Activated naive CD4-positive, alpha-beta T cell treated with Interleukin-2 at 50 U/mL for 16 hours (primary cell): Measurements from ENCODE around the gene LGALS4.
"Not testable (repeated sequence)": the region's sequence is repeated elsewhere in the genome, so short reads cannot be mapped to it uniquely, and the experiment has no call there.

ENCODE experiments used
- DNase-seq: peaks from one replicate; pipeline ENCODE4 v3.0.0-alpha.2; 2020

LGALS4 gene

DNA sequence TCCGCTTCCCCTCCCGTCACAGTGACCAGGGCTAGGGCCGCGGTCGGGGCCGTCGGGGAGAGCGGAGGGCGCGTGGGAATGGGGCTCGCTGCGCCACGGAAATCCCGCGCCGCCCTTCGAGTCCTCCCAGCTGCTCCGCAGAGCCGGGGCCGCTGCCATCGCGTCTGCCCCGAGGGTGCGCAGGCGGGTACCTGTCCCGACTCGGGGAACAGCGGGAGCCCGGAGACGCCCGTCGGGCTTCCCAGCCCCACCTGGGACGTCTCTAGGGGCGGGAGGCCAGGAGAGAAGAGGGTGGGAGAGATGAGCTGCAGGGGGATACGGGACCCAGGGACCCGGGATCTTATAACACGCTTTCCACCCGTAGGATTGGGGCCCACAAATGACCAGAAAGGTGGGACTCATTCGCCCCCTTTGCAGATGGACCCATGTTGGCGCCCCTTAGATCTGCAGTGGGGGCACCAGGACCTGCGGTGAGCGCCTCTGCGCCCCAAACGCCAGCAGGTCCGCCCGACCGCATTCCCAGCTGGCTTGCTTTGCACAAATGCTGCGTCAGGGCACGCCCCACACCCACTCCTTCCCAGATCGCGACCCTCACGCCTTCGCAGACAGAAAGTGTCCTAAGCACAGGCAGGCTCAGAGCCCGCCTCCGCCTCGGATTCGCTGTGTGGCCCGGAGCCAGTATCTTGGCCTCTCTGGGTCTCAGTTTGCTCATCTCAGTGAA is 42.4 kb downstream of the LGALS4 start:
- not testable (repeated sequence) for DNase-seq

DNA sequence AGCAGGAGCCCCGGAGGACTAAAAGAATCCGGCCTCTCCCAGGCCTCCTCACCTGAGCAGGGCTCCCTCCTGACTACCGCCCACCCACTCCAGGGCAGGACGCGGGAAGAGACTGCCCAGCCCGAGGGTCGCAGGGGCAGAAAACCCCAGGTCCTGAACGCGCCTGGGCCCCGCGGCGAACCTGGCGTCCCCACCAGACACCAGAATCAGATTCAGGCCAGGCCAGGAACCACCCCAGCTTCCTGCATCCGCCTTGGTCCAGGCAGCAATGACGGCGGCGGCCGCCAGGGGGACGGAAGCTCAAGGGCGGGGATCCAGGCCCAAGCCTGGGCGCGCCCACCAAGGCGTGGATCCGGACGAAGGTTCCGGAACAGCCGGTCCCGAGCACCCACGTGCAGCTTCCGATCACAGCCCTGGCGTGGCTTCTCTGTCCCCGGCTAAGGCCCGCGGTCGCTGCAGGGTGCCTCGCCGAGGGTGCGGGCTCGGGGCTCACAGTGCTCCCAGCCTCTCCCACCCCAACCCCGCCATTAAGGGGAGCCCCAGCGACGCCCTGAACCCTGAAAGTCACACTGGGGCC is 43.0 kb downstream of the LGALS4 start:
- DNase-seq: peak; percentile 92

DNA sequence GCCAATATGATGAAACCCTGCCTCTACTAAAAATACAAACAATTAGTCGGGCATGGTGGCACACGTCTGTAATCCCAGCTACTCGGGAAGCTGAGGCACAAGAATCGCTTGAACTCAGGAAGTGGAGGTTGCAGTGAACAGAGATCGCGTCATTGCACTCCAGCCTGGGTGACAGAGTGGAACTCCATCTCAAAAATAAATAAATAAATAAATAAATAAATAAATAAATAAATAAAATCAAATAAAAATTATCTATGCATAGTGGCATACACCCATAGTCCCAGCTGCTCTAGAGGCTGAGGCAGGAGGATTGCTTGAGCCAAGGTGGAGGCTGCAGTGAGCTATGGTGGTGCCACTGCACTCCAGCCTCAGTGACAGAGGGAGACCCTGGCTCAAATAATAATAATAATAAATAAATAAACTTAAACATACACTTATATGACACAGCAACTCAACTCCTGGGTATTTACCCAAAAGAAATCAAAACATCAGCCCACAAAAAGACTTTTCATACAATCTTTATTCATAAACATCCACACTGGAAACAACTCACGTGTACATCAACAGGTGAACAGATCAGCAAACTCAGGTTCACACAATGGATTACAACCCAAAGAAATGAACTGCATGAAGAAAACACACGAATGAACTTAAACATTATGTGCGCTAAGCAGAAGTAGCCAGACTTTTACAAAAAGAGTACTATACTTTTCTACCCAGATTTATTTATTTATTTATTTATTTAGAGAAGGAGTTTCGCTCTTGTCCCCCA is 46.3 kb downstream of the LGALS4 start:
- DNase-seq: no peak

DNA sequence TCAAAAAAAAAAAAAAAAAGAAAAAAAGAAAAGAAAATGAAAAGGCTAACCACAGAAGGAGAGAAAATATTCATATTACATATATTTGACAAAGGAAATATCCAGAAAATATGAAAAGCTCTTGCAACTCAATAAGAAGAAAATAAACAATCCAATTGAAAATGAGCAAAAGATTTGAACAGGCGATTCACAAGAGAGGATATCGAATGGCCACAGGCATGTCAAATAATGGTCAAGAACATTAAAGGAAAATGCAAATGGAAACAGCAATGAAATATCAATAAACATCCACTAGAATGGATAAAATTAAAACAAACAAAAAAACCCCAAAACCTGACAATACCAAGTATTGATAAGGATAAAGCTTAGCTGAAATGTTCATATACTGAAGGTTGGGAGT is 47.5 kb downstream of the LGALS4 start:
- no peak for DNase-seq

DNA sequence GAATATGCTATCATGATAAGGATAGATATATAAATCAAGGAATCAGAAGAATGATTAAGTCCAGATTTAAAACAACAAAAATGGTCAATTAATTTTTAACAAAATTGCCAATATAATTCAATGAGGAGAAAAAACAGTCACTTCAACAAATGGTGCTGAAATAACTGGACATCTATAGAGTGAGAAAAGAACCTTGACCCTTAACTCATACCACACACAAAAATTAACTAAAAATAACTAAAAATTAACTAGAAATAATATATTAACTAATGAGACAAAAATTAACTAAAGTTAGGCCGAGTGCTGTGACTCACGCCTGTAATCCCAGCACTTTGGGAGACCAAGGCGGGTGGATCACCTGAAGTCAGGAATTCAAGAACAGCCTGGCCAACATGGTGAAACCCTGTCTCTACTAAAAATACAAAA is 48.9 kb downstream of the LGALS4 start:
- no peak for DNase-seq

DNA sequence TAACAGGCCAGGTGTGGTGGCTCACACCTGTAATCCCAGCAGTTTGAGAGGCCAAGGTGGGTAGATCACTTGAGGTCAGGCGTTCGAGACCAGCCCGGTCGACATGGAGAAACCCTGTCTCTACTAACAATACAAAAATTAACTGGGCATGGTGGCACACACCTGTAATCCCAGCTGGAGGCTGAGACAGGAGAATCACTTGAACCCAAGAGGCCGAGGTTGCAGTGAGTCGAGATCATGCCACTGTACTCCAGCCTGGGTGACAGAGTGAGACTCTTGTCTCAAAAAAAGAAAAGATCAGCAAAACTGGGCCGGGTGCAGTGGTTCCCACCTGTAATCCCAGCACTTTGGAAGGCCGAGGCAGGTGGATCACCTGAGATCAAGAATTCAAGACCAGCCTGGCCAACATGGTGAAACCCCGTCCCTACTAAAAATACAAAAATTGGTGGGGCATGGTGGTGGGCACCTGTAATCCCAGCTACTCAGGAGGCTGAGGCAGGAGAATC is 50.8 kb downstream of the LGALS4 start:
- not testable (repeated sequence) for DNase-seq

DNA sequence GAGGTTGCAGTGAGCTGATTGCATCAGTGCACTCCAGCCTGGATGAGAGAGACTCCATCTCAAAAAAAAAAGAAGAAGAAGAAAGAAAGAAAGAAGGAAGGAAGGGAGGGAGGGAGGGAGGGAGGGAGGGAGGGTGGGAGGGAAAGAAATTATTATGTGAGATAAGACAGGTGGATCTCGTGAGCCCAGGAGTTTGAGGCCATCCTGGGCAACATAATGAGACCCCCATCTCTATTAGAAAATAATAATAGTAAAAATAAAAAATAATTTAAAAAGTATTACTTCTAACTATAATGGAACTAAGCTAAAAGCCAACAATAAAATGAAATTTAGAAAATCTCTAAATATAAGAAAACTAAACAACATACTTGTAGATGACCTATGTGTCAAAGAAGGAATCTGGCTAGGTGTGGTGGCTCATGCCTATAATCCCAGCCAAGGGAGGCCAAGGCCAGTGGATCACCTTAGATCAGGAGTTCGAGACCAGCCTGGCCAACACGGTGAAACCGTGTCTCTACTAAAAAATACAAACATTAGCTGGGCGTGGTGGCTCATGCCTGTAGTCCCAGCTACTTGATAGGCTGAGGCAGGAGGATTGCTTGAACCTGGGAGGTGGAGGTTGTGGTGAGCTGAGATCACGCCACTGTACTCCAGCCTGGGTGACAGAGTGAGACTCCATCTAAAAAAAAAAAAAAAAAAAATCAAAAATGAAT is 51.8 kb downstream of the LGALS4 start:
- not testable (repeated sequence) for DNase-seq

DNA sequence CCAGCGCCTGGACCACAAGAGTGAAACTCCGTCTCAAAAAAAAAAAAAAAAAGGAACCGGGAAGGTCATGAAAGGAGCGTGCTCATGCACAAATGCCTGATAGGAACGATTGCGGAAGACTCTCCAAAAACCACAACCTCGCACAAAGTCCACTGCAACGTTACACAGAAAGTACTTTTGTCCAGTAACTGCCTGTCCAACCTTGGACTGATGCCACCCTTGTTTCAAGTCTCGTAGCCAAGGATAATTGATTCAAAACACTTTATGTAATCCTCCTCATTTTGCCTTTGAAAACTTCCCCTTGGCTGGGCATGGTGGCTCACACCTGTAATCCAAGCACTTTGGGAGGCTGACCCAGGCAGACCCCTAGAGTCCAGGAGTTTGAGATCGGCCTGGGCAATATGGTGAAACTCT is 53.1 kb downstream of the LGALS4 start:
- DNase-seq: no peak

DNA sequence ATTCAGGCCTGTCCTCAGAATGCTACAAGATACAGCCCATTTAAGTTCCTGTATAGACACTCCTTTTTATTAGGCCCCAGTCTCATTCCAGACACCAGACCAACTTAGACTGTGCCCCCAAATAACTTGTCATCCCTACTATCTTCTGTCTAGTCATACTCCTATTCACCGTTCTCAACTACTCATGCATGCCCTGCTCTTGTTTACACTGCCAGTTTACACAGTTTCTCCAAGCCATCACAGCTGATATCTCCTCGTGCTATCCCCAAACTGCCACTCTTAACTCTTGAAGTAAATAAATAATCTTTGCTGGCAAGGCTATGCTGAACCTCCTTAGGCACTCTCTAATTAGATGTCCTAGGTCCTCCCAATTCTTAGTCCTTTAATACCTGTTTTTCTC is 58.5 kb downstream of the LGALS4 start:
- DNase-seq: not testable (repeated sequence)

DNA sequence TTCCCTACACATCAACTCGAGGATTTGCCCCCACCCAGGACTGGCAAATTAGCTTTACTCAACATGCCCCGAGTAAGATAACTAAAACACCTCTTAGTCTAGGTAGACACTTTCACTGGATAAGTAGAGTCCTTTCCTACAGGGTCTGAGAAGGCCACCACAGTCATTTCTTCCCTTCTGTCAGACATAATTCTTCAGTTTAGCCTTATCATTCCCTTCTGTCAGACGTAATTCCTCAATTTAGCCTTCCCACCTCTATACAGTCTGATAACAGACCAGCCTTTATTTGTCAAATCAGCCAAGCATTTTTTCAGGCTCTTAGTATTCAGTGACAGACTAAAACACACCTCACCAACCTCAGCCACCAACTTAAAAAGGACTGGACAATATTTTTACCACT is 59.0 kb downstream of the LGALS4 start:
- not testable (repeated sequence) for DNase-seq
